ENCODE data around the gene SLC26A6. TPM values are rescaled to one million over a fixed set of nuclear protein-coding genes. Genes with fewer than 3 reads are reported as not detected.

Gene SLC26A6
- total and polyA plus RNA-seq, 10 of the 15 experiments (the other 5 are each of a cell fraction or from before 2014, with no cell fraction given), result 2.1 to 24.9 (median 13.3) TPM

DNA sequence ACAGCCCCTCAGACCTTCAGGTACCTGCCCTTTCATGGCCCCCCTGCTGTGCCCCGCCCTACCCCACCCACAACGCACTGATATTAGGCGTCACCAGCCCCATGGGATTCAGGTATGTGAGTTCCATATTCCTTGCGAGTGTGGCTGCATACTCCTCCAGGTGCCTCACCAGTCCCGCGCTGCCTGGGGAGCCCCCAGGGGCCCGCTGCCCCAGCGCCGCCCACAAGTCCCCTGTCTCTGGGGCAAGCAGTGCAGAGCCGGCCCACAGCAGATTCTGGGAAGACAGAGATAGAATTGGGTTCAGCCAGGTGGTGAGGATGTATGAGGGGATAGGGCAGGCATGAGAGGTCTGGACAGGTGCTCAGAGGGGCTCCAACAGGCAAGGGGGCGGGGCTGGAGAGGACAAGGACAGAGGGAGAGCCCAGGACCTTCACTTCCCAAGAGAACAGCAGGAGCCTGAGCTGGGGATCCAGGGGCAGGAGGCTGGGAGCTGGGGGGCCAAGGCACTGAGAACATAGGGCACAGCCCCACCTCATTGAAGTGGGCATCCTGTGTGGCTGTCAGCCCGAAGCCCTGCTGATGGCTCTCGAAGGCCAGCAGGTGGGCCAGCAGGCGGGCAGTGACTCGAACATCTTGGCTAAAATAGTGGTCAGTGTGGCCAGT is 13.1 kb upstream of the SLC26A6 start:
- no peaks in the 10 kb centered on the region; the same call in 1 of the 2 replicates for H4K20me1 ChIP-seq (ENCODE audit: control insufficient read depth, insufficient read depth)
- H3K4me3 ChIP-seq, result no peak overlapping the region
- intact Hi-C loops (cut with micrococcal nuclease; ENCODE audit: unreplicated experiment), result no loop called here
- ATAC-seq (no peak), DNase-seq (ENCODE audit: low read depth, low spot score) (no peak), FAIRE-seq (no peak)
- H3K27ac ChIP-seq (ENCODE audit: control insufficient read depth, insufficient read depth), result no peak overlapping the region
- no peak overlapping the region for H3K4me2 ChIP-seq (ENCODE audit: control insufficient read depth, insufficient read depth)
- no peak for TF ChIP-seq RELA (IDR thresholded peaks at IDR 0.05; ENCODE audit: borderline replicate concordance, partially characterized antibody)
- no peak for TF ChIP-seq RAD21 (IDR thresholded peaks at IDR 0.05; ENCODE audit: insufficient read depth, low read depth, low read length)
- TF ChIP-seq EP300 (IDR thresholded peaks at IDR 0.05; ENCODE audit: borderline replicate concordance in 1 of 2, control insufficient read depth in 1 of 2, low read depth in 2 of 2, low read length in 2 of 2), result no peak
- TF ChIP-seq RB1 (IDR thresholded peaks at IDR 0.05; ENCODE audit: borderline replicate concordance), result no peak
- TF ChIP-seq, protein P1, sequence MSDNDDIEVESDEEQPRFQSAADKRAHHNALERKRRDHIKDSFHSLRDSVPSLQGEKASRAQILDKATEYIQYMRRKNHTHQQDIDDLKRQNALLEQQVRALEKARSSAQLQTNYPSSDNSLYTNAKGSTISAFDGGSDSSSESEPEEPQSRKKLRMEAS (IDR thresholded peaks at IDR 0.05; ENCODE audit: low read depth, low read length), result no peak
- no peak for TF ChIP-seq FOS (IDR thresholded peaks at IDR 0.05; ENCODE audit: borderline replicate concordance, extremely low read depth, insufficient read length)
- TF ChIP-seq, protein P2, sequence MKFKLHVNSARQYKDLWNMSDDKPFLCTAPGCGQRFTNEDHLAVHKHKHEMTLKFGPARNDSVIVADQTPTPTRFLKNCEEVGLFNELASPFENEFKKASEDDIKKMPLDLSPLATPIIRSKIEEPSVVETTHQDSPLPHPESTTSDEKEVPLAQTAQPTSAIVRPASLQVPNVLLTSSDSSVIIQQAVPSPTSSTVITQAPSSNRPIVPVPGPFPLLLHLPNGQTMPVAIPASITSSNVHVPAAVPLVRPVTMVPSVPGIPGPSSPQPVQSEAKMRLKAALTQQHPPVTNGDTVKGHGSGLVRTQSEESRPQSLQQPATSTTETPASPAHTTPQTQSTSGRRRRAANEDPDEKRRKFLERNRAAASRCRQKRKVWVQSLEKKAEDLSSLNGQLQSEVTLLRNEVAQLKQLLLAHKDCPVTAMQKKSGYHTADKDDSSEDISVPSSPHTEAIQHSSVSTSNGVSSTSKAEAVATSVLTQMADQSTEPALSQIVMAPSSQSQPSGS (IDR thresholded peaks at IDR 0.05; ENCODE audit: low read length), result no peak
- TF ChIP-seq SMARCA5 (IDR thresholded peaks at IDR 0.05), result no peak
- TF ChIP-seq, protein P3, sequence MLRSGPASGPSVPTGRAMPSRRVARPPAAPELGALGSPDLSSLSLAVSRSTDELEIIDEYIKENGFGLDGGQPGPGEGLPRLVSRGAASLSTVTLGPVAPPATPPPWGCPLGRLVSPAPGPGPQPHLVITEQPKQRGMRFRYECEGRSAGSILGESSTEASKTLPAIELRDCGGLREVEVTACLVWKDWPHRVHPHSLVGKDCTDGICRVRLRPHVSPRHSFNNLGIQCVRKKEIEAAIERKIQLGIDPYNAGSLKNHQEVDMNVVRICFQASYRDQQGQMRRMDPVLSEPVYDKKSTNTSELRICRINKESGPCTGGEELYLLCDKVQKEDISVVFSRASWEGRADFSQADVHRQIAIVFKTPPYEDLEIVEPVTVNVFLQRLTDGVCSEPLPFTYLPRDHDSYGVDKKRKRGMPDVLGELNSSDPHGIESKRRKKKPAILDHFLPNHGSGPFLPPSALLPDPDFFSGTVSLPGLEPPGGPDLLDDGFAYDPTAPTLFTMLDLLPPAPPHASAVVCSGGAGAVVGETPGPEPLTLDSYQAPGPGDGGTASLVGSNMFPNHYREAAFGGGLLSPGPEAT (IDR thresholded peaks at IDR 0.05; ENCODE audit: low read depth), result no peak
- TF ChIP-seq JUNB (IDR thresholded peaks at IDR 0.05), result no peak
- TF ChIP-seq, protein P4, sequence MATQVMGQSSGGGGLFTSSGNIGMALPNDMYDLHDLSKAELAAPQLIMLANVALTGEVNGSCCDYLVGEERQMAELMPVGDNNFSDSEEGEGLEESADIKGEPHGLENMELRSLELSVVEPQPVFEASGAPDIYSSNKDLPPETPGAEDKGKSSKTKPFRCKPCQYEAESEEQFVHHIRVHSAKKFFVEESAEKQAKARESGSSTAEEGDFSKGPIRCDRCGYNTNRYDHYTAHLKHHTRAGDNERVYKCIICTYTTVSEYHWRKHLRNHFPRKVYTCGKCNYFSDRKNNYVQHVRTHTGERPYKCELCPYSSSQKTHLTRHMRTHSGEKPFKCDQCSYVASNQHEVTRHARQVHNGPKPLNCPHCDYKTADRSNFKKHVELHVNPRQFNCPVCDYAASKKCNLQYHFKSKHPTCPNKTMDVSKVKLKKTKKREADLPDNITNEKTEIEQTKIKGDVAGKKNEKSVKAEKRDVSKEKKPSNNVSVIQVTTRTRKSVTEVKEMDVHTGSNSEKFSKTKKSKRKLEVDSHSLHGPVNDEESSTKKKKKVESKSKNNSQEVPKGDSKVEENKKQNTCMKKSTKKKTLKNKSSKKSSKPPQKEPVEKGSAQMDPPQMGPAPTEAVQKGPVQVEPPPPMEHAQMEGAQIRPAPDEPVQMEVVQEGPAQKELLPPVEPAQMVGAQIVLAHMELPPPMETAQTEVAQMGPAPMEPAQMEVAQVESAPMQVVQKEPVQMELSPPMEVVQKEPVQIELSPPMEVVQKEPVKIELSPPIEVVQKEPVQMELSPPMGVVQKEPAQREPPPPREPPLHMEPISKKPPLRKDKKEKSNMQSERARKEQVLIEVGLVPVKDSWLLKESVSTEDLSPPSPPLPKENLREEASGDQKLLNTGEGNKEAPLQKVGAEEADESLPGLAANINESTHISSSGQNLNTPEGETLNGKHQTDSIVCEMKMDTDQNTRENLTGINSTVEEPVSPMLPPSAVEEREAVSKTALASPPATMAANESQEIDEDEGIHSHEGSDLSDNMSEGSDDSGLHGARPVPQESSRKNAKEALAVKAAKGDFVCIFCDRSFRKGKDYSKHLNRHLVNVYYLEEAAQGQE (IDR thresholded peaks at IDR 0.05; ENCODE audit: low read depth, low read length), result no peak
- TF ChIP-seq, protein P5, sequence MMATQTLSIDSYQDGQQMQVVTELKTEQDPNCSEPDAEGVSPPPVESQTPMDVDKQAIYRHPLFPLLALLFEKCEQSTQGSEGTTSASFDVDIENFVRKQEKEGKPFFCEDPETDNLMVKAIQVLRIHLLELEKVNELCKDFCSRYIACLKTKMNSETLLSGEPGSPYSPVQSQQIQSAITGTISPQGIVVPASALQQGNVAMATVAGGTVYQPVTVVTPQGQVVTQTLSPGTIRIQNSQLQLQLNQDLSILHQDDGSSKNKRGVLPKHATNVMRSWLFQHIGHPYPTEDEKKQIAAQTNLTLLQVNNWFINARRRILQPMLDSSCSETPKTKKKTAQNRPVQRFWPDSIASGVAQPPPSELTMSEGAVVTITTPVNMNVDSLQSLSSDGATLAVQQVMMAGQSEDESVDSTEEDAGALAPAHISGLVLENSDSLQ (IDR thresholded peaks at IDR 0.05), result no peak
- no peaks in the 10 kb centered on the region for H3K79me2 ChIP-seq (ENCODE audit: control insufficient read depth, insufficient read depth, low read length)
- H3K9ac ChIP-seq (ENCODE audit: control insufficient read depth, insufficient read depth, low read length), result no peak overlapping the region
- ChIA-PET RAD21 (ENCODE audit: unreplicated experiment) (no interaction called here), CTCF (interaction anchor here (1.4 kb wide), 1 partner anchor 12 kb away, joined by 4 read pairs; no protein-coding TSS in a partner anchor), SMC1A (ENCODE audit: uncharacterized antibody, unreplicated experiment) (no interaction called here), POLR2A (no interaction called here)
- BruUV-seq (replicated peaks), result no TSS peak
- WGBS (ENCODE audit: insufficient coverage, insufficient replicate concordance, low lambda C conversion rate, missing lambda C conversion rate), result 48% methylated on average over 15 of the region's 15 CpGs
- no peak overlapping the region for H2AFZ ChIP-seq (ENCODE audit: control insufficient read depth, low read depth, low read length)
- H3K4me1 ChIP-seq (ENCODE audit: control insufficient read depth, insufficient read depth, low read length), result no peaks in the 10 kb centered on the region
- in situ Hi-C loops (cut with MboI), result no loop called here
- no peaks in the 10 kb centered on the region for H3K36me3 ChIP-seq (ENCODE audit: control insufficient read depth in 2 of 2, insufficient read depth in 2 of 2, low read length in 1 of 2)
- no peaks in the 10 kb centered on the region for H3K27me3 ChIP-seq (replicated peaks in 1 of 2; ENCODE audit: control insufficient read depth in 2 of 2, insufficient read depth in 2 of 2, low read length in 1 of 2)
- no peaks in the 10 kb centered on the region for H3K9me3 ChIP-seq (replicated peaks; ENCODE audit: control insufficient read depth, insufficient read depth, low read length)
